ENCODE data around the gene SMIM35. TPM values are rescaled to one million over a fixed set of nuclear protein-coding genes. Genes with fewer than 3 reads are reported as not detected.

SMIM35 gene
- total and polyA plus RNA-seq, 2 of the 13 experiments (the other 11 are each of a cell fraction or from before 2014, with no cell fraction given) = not detected

DNA sequence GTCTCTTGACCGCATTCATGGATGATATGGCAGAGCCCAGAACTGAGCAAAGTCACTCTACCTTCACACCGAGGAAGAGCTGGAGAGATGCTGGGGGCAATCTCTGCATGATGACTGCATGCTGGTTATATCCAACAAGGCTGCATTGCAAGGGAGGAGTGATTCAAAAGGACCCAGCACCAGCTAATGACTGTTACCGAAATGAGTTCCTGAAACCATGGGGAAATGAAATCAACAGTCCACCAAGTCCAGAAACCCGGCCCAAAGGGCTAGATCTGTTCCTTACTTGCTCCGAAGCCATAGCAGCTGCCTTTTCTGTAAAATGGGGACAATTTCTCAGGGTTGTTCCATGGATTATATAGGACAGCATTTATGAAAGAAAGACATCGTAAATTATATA, 1.2 kb upstream of the SMIM35 start:
- H4K20me1 ChIP-seq (ENCODE audit: insufficient read depth, low read length) = no peaks in the 10 kb centered on the region
- ATAC-seq (no peak), DNase-seq (ENCODE audit: low spot score) (no peak), FAIRE-seq (no peak)
- POLR2A ChIA-PET = no interaction called here
- peak overlapping the region; percentile 30; the same call in 1 of the 2 replicates for H3K4me2 ChIP-seq (ENCODE audit: low read depth, low read length)
- H3K27me3 ChIP-seq (ENCODE audit: control insufficient read depth in 1 of 2, insufficient read depth in 2 of 2, low read length in 2 of 2) = peaks cover 0 to 7% of the 10 kb centered on the region in 2 experiments; a peak in 1 of 5 replicates
- no peak overlapping the region for H3K9ac ChIP-seq (ENCODE audit: insufficient read depth, low read depth, low read length)
- H3K4me3 ChIP-seq (replicated peaks in 1 of 3; ENCODE audit: insufficient read depth in 1 of 3, low read depth in 2 of 3, low read length in 3 of 3) = no peak overlapping the region
- intact Hi-C loops (cut with micrococcal nuclease; ENCODE audit: unreplicated experiment) (no loop called here), in situ Hi-C loops (cut with HindIII; ENCODE audit: extremely low pct_ligation_motif_present, low pct_unique_long_range_greater_than_20kb) (no loop called here)
- 34% methylated on average over 6 of the region's 6 CpGs for WGBS (ENCODE audit: low lambda C conversion rate)
- TF ChIP-seq ZNF766 (CRISPR knock-in tag; IDR thresholded peaks at IDR 0.05; ENCODE audit: borderline replicate concordance) = no peak
- no peak for TF ChIP-seq ZSCAN29 (CRISPR knock-in tag; conservative IDR thresholded peaks at IDR 0.05)
- no peak for TF ChIP-seq ZZZ3 (CRISPR knock-in tag; IDR thresholded peaks at IDR 0.05; ENCODE audit: borderline replicate concordance)
- no peak for TF ChIP-seq ATF3 (CRISPR knock-in tag; IDR thresholded peaks at IDR 0.05)
- no peak for TF ChIP-seq ZFP41 (CRISPR knock-in tag; IDR thresholded peaks at IDR 0.05; ENCODE audit: borderline replicate concordance)
- no peak for TF ChIP-seq TSC22D2 (CRISPR knock-in tag; IDR thresholded peaks at IDR 0.05; ENCODE audit: borderline replicate concordance)
- BruUV-seq (replicated peaks) = no TSS peak
- H3K79me2 ChIP-seq (ENCODE audit: insufficient read depth, low read length) = no peaks in the 10 kb centered on the region
- CTCF ChIA-PET (ENCODE audit: low intra/inter-chr PET ratio, low total read pairs) = no interaction called here
- H3K9me3 ChIP-seq (ENCODE audit: low read length) = peaks cover 12% of the 10 kb centered on the region
- no peak overlapping the region for H3K27ac ChIP-seq (ENCODE audit: extremely low read length, insufficient read depth, low read length)
- H3K36me3 ChIP-seq (replicated peaks in 1 of 2; ENCODE audit: control insufficient read depth in 1 of 2, insufficient read depth in 2 of 2, low read length in 2 of 2) = no peaks in the 10 kb centered on the region
- no peak overlapping the region for H2AFZ ChIP-seq (ENCODE audit: low read length)
- H3K4me1 ChIP-seq (ENCODE audit: insufficient read depth, low read length) = peaks cover 76% of the 10 kb centered on the region

GRCh38 chr11:118084656-118085055, 2.1 kb downstream of the SMIM35 start:
- H3K27ac ChIP-seq (ENCODE audit: extremely low read length, insufficient read depth, low read length) = no peak overlapping the region
- peaks cover 12% of the 10 kb centered on the region for H3K9me3 ChIP-seq (ENCODE audit: low read length)
- DNase-seq (ENCODE audit: low spot score) (no peak), FAIRE-seq (no peak), ATAC-seq (no peak)
- no peaks in the 10 kb centered on the region for H3K36me3 ChIP-seq (replicated peaks in 1 of 2; ENCODE audit: control insufficient read depth in 1 of 2, insufficient read depth in 2 of 2, low read length in 2 of 2)
- no peak overlapping the region for H3K9ac ChIP-seq (ENCODE audit: insufficient read depth, low read depth, low read length)
- no peaks in the 10 kb centered on the region for H4K20me1 ChIP-seq (ENCODE audit: insufficient read depth, low read length)
- peaks cover 0 to 26% of the 10 kb centered on the region in 2 experiments; a peak in 3 of 5 replicates for H3K27me3 ChIP-seq (ENCODE audit: control insufficient read depth in 1 of 2, insufficient read depth in 2 of 2, low read length in 2 of 2)
- ChIA-PET POLR2A (no interaction called here), CTCF (ENCODE audit: low intra/inter-chr PET ratio, low total read pairs) (no interaction called here)
- intact Hi-C loops (cut with micrococcal nuclease; ENCODE audit: unreplicated experiment) = no loop called here
- H2AFZ ChIP-seq (ENCODE audit: low read length) = no peak overlapping the region
- H3K4me1 ChIP-seq (ENCODE audit: insufficient read depth, low read length) = peaks cover 78% of the 10 kb centered on the region
- TF ChIP-seq NONO (IDR thresholded peaks at IDR 0.05) (no peak), NONO (CRISPR knock-in tag; conservative IDR thresholded peaks at IDR 0.05) (no peak), ZNF816 (CRISPR knock-in tag; IDR thresholded peaks at IDR 0.05; ENCODE audit: borderline replicate concordance) (no peak), KLF16 (CRISPR knock-in tag; IDR thresholded peaks at IDR 0.05) (no peak), ZNF629 (CRISPR knock-in tag; conservative IDR thresholded peaks at IDR 0.05) (peak; percentile 86), CHD4 (IDR thresholded peaks at IDR 0.05; ENCODE audit: borderline replicate concordance, low read length) (peak; percentile 61; the same call in 1 of the 2 replicates), HIC2 (CRISPR knock-in tag; IDR thresholded peaks at IDR 0.05; ENCODE audit: low read depth) (no peak), ZMYM3 (CRISPR knock-in tag; IDR thresholded peaks at IDR 0.05) (peak; percentile 21; the same call in 1 of the 2 replicates)
- no peaks in the 10 kb centered on the region for H3K79me2 ChIP-seq (ENCODE audit: insufficient read depth, low read length)
- in situ Hi-C loops (cut with HindIII; ENCODE audit: extremely low pct_ligation_motif_present, low pct_unique_long_range_greater_than_20kb) = no loop called here
- no TSS peak for BruUV-seq (replicated peaks)
- H3K4me3 ChIP-seq (replicated peaks in 1 of 3; ENCODE audit: insufficient read depth in 1 of 3, low read depth in 2 of 3, low read length in 3 of 3) = no peak overlapping the region
- H3K4me2 ChIP-seq (ENCODE audit: low read depth, low read length) = peak overlapping the region; percentile 72
